Calu3 (cell line): ENCODE results near the gene ADAM22. TPM values are rescaled to one million over a fixed set of nuclear protein-coding genes. Genes with fewer than 3 reads are reported as not detected.

Experiments used
- BruUV-seq: library from RNA; stranded (reverse); fragments of 400-500 nt; replicated peaks from 2 replicates; lab custom pipeline; 2021; lab: Mats Ljungman, UMichigan
- CTCF ChIA-PET: fragments of 300-600 bp; sonication (Branson Sonifier 250); formaldehyde crosslinking; loops from one replicate; lab custom pipeline; 2022; ENCODE audit warnings: antibody characterized with exemption; lab: Charles Lee
- DNase-seq: peaks from one replicate; pipeline ENCODE4 v3.0.0; 2022
- H3K27ac Mint-ChIP-seq: one replicate; pipeline ENCODE4 v1.8.0; 2022; ENCODE audit warnings: mixed read lengths; ENCODE audit not compliant: unreplicated experiment
- H3K27me3 Mint-ChIP-seq: one replicate; pipeline ENCODE4 v1.8.0; 2022; ENCODE audit warnings: mixed read lengths; ENCODE audit not compliant: unreplicated experiment
- H3K36me3 Mint-ChIP-seq: one replicate; pipeline ENCODE4 v1.8.0; 2022; ENCODE audit warnings: mild to moderate bottlenecking, moderate library complexity, mixed read lengths; ENCODE audit not compliant: insufficient read depth, unreplicated experiment
- H3K4me1 Mint-ChIP-seq: one replicate; pipeline ENCODE4 v1.8.0; 2022; ENCODE audit warnings: mild to moderate bottlenecking, low read depth, mixed read lengths; ENCODE audit not compliant: unreplicated experiment
- H3K4me3 Mint-ChIP-seq: one replicate; pipeline ENCODE4 v1.8.0; 2022; ENCODE audit warnings: mild to moderate bottlenecking, low read depth, moderate library complexity, mixed read lengths; ENCODE audit not compliant: unreplicated experiment
- H3K9me3 Mint-ChIP-seq: one replicate; pipeline ENCODE4 v1.8.0; 2022; ENCODE audit warnings: low read depth, mixed read lengths; ENCODE audit not compliant: unreplicated experiment
- intact Hi-C: fragments of 100-400 bp; cut with micrococcal nuclease; formaldehyde crosslinking; loops from one replicate; pipeline ENCODE4 v1.10.0; 2022; ENCODE audit not compliant: unreplicated experiment
- total RNA-seq: library from RNA; stranded (reverse); gene quantifications from 2 replicates; pipeline ENCODE4 v1.2.3, GENCODE V29; 2022
- TF ChIP-seq, protein P1 (sequence below): fragments of 200-600 bp; IDR thresholded peaks from one replicate; pipeline ENCODE4 v1.8.0; 2022; ENCODE audit warnings: antibody characterized with exemption; ENCODE audit not compliant: unreplicated experiment

ADAM22 gene
- total RNA-seq, 1 experiment from 2014 or later = 3.0 TPM

DNA sequence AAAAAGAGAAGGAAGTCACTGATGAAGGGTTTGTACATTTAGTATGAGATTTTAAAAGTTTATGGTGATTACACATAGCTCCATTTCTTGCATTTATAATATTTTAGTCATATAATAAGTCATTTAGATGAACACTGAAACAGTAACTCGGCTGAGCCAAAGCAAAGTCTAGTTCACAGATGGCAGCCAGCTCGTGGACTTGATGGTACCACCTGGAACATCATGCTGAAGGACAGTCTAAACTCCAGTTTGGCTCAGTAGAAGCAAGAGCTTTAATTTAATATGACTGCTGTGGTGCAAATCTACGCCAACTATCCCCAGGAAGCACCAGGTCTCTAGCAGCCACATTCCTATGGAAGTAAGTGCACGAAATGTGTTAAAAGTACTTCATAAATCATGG is 269.4 kb downstream of the ADAM22 start:
- Mint-ChIP-seq H3K36me3 (peaks cover 16% of the 10 kb centered on the region), H3K4me3 (no peak overlapping the region), H3K27ac (no peak overlapping the region), H3K9me3 (no peaks in the 10 kb centered on the region), H3K4me1 (no peaks in the 10 kb centered on the region), H3K27me3 (no peaks in the 10 kb centered on the region)
- TF ChIP-seq, protein P1, sequence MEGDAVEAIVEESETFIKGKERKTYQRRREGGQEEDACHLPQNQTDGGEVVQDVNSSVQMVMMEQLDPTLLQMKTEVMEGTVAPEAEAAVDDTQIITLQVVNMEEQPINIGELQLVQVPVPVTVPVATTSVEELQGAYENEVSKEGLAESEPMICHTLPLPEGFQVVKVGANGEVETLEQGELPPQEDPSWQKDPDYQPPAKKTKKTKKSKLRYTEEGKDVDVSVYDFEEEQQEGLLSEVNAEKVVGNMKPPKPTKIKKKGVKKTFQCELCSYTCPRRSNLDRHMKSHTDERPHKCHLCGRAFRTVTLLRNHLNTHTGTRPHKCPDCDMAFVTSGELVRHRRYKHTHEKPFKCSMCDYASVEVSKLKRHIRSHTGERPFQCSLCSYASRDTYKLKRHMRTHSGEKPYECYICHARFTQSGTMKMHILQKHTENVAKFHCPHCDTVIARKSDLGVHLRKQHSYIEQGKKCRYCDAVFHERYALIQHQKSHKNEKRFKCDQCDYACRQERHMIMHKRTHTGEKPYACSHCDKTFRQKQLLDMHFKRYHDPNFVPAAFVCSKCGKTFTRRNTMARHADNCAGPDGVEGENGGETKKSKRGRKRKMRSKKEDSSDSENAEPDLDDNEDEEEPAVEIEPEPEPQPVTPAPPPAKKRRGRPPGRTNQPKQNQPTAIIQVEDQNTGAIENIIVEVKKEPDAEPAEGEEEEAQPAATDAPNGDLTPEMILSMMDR = no peak
- no peak for DNase-seq
- BruUV-seq = no TSS peak
- intact Hi-C loops = no loop called here
- CTCF ChIA-PET = no interaction called here

DNA sequence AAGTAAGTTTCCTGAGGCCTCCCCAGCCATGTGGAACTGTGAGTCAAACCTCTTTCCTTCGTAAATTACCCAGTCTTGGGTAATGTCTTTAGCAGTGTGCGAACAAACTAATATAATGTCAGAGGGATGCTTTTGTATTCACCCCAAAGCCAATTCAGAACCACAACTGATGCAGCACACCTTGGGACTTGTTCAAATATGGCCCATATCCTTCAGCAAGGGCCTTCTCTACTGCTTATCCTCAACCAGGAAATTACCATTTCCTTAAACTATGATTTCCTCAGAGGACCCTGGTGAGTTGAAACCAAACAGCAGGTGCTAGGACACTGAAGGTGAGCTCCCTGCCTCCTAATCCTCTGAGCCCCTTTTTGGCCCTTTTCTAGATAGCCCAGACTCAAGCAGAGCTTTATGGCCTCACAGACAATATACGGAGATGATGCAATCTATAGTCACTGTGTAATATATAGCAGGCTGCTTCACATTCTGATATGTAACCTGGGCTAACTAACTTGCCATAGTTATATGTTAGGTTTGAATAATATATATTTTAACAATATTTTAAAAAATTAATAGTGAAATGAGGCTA is 270.6 kb downstream of the ADAM22 start:
- Mint-ChIP-seq H3K4me3 (no peak overlapping the region), H3K9me3 (no peaks in the 10 kb centered on the region), H3K27me3 (no peaks in the 10 kb centered on the region), H3K27ac (no peak overlapping the region), H3K4me1 (no peaks in the 10 kb centered on the region), H3K36me3 (peaks cover 18% of the 10 kb centered on the region)
- TF ChIP-seq, protein P1 = no peak
- no TSS peak for BruUV-seq
- CTCF ChIA-PET = no interaction called here
- intact Hi-C loops = no loop called here
- DNase-seq = no peak

DNA sequence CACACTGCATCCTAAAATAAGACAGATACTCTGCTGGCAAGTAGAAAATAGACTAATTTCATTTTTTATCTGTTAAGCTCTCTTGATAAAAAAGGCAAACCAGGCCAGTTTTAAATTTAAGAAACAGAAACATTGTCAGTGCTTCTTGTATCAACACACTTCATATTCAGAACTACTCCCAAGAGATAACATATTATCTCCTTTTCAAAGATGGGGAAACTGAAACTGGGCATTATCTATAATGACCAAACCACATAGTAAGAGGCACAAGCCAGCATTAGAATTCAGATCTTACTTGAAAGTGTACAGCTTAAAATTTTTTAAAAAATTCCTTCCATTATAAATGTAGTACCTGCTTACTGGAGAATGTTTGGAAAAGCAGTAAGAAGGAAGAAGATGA is 271.1 kb downstream of the ADAM22 start:
- TF ChIP-seq, protein P1 = no peak
- Mint-ChIP-seq H3K27ac (no peak overlapping the region), H3K4me3 (no peak overlapping the region), H3K4me1 (no peaks in the 10 kb centered on the region), H3K27me3 (no peaks in the 10 kb centered on the region), H3K9me3 (no peaks in the 10 kb centered on the region), H3K36me3 (peaks cover 21% of the 10 kb centered on the region)
- CTCF ChIA-PET = no interaction called here
- DNase-seq = no peak
- intact Hi-C loops = no loop called here
- no TSS peak for BruUV-seq

DNA sequence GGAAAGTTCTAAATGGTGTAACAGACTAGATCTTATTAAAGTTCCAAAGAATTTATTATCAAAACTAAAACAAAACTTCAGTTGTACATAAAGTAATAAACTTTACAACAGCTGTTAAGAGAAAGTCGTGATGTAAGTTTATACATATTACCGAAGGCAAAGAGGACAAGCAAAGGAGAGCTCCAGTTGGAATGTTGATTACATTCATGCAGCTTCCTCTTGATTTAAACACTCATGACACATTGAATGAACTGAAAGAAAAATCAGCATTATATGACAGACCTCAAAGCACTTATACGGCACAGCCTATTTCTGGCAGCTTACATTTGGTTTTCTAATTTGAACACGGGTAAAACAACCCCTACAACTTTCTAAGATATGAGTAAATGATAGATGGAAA is 272.2 kb downstream of the ADAM22 start:
- no peaks in the 10 kb centered on the region for H3K27me3 Mint-ChIP-seq
- CTCF ChIA-PET = no interaction called here
- H3K4me3 Mint-ChIP-seq = no peak overlapping the region
- DNase-seq = no peak
- peaks cover 12% of the 10 kb centered on the region for H3K36me3 Mint-ChIP-seq
- no TSS peak for BruUV-seq
- TF ChIP-seq, protein P1 = no peak
- H3K9me3 Mint-ChIP-seq = no peaks in the 10 kb centered on the region
- no peak overlapping the region for H3K27ac Mint-ChIP-seq
- intact Hi-C loops = no loop called here
- H3K4me1 Mint-ChIP-seq = no peaks in the 10 kb centered on the region
